ENCODE measurements around the gene PSORS1C1. TPM values are rescaled to one million over a fixed set of nuclear protein-coding genes. Genes with fewer than 3 reads are reported as not detected.

The PSORS1C1 gene
- total RNA-seq, 1 donor from 2014 or later = not detected

DNA sequence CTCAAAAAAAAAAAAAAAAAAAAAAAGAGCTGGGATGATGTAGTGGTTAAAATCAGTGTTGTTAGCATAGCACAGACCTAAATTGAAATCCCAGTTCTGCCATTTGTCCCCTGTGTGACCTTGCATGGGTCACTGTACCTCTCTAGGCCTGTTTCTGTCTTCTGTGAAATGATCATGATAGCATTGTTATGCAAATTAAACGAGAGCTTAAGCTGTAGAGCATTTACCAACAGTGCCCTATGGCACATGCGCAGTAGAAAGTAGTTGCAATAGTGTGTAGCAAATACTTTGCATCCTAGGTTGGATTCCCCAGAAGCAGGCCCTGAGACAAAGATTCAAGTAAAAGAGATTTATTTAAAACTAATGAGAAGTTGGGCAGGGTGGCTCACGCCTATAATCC lies 17.0 kb downstream of the PSORS1C1 start:
- no peak for TF ChIP-seq EZH2 (IDR thresholded peaks at IDR 0.05)
- no peak for TF ChIP-seq CTCF (IDR thresholded peaks at IDR 0.05)
- no peak for TF ChIP-seq EZH2phosphoT487 (IDR thresholded peaks at IDR 0.05)
- H3K4me1 Mint-ChIP-seq = peaks cover 8% of the 10 kb centered on the region
- Histone ChIP-seq H2AFZ (replicated peaks) (no peak overlapping the region), H3K27ac (no peak overlapping the region), H3K9ac (no peak overlapping the region), H3K79me2 (ENCODE audit: low read depth) (no peaks in the 10 kb centered on the region), H4K20me1 (ENCODE audit: low read depth) (no peaks in the 10 kb centered on the region), H3K4me3 (no peak overlapping the region), H3K27me3 (no peaks in the 10 kb centered on the region), H3K4me2 (no peak overlapping the region), H3K4me1 (peaks cover 4% of the 10 kb centered on the region), H3F3A (ENCODE audit: low read depth) (no peaks in the 10 kb centered on the region), H3K36me3 (no peaks in the 10 kb centered on the region), H3K9me3 (ENCODE audit: low read depth) (no peaks in the 10 kb centered on the region)
- H3K9me3 Mint-ChIP-seq = no peaks in the 10 kb centered on the region
- H3K27me3 Mint-ChIP-seq (ENCODE audit: insufficient read depth, low read depth) = peaks cover 4% of the 10 kb centered on the region
- H3K4me3 Mint-ChIP-seq = no peak overlapping the region
- no peak for DNase-seq (ENCODE audit: low spot score)
- no peak overlapping the region for H3K27ac Mint-ChIP-seq
- H3K36me3 Mint-ChIP-seq = no peaks in the 10 kb centered on the region

DNA sequence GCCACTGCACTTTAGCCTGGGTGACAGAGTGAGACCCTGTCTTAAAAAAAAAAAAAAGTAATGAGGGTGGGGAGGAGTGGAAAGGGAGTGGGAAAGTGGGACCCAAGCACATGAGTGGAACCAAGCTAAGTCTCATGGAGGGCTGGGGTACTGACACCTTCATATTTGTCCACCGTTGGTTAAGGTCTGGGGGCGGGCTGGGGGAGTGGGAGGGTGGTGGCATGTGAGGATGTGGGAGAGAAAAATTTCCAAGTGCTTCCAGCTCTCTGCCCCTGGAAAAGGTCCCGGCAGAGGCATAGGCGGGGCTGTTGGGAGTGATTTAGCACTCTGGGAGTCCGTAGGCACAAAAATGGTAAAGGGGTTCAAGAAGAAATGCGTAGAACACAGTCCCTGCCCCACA lies 18.2 kb downstream of the PSORS1C1 start:
- Histone ChIP-seq H3K36me3 (no peaks in the 10 kb centered on the region), H3K27ac (no peak overlapping the region), H4K20me1 (ENCODE audit: low read depth) (no peaks in the 10 kb centered on the region), H3K4me3 (no peak overlapping the region), H3K9ac (no peak overlapping the region), H3K4me2 (no peak overlapping the region), H3K27me3 (no peaks in the 10 kb centered on the region), H2AFZ (replicated peaks) (no peak overlapping the region), H3K4me1 (no peaks in the 10 kb centered on the region), H3F3A (ENCODE audit: low read depth) (no peaks in the 10 kb centered on the region), H3K79me2 (ENCODE audit: low read depth) (no peaks in the 10 kb centered on the region), H3K9me3 (ENCODE audit: low read depth) (no peaks in the 10 kb centered on the region)
- no peak overlapping the region for H3K27ac Mint-ChIP-seq
- H3K27me3 Mint-ChIP-seq (ENCODE audit: insufficient read depth, low read depth) = peaks cover 7% of the 10 kb centered on the region
- DNase-seq (ENCODE audit: low spot score) = no peak
- TF ChIP-seq EZH2phosphoT487 (IDR thresholded peaks at IDR 0.05) (no peak), CTCF (IDR thresholded peaks at IDR 0.05) (no peak), EZH2 (IDR thresholded peaks at IDR 0.05) (no peak)
- H3K4me1 Mint-ChIP-seq = peaks cover 8% of the 10 kb centered on the region
- H3K4me3 Mint-ChIP-seq = no peak overlapping the region
- H3K36me3 Mint-ChIP-seq = no peaks in the 10 kb centered on the region
- H3K9me3 Mint-ChIP-seq = no peaks in the 10 kb centered on the region

GRCh38 chr6:31135710-31136109 lies 21.1 kb downstream of the PSORS1C1 start:
- no peaks in the 10 kb centered on the region for H3K79me2 ChIP-seq (ENCODE audit: low read depth)
- no peak for DNase-seq (ENCODE audit: low spot score)
- Mint-ChIP-seq H3K27ac (no peak overlapping the region), H3K36me3 (no peaks in the 10 kb centered on the region), H3K4me3 (no peak overlapping the region), H3K27me3 (ENCODE audit: insufficient read depth, low read depth) (peaks cover 8% of the 10 kb centered on the region), H3K4me1 (peaks cover 11% of the 10 kb centered on the region), H3K9me3 (peaks cover 3% of the 10 kb centered on the region)
- no peak overlapping the region for H3K4me3 ChIP-seq
- H3K27ac ChIP-seq = no peak overlapping the region
- H2AFZ ChIP-seq (replicated peaks) = no peak overlapping the region
- H3F3A ChIP-seq (ENCODE audit: low read depth) = no peaks in the 10 kb centered on the region
- no peaks in the 10 kb centered on the region for H3K9me3 ChIP-seq (ENCODE audit: low read depth)
- no peak overlapping the region for H3K4me2 ChIP-seq
- H4K20me1 ChIP-seq (ENCODE audit: low read depth) = no peaks in the 10 kb centered on the region
- H3K27me3 ChIP-seq = no peaks in the 10 kb centered on the region
- no peak overlapping the region for H3K9ac ChIP-seq
- H3K4me1 ChIP-seq = no peaks in the 10 kb centered on the region
- no peak for TF ChIP-seq EZH2 (IDR thresholded peaks at IDR 0.05)
- TF ChIP-seq EZH2phosphoT487 (IDR thresholded peaks at IDR 0.05) = no peak
- no peak for TF ChIP-seq CTCF (IDR thresholded peaks at IDR 0.05)
- H3K36me3 ChIP-seq = no peaks in the 10 kb centered on the region

All from neural progenitor cell (in vitro differentiated cells).